GM19463 (cell line): ENCODE measurements around the gene FCMR.

Source experiments
- ATAC-seq: cut with Tn5 transposase; IDR thresholded peaks from one replicate; pipeline ENCODE4 v1.9.1; 2021; ENCODE audit warnings: mild to moderate bottlenecking, moderate library complexity; ENCODE audit not compliant: unreplicated experiment

Gene FCMR

GRCh38 chr1:206903687-206904086, 18.1 kb downstream of the FCMR start:
- ATAC-seq, result no peak

GRCh38 chr1:206902702-206903101, 19.0 kb downstream of the FCMR start:
- ATAC-seq, result no peak

- no peak for ATAC-seq
These were observed 19.8 kb downstream of the FCMR start for GRCh38 chr1:206901944-206902343.

- no peak for ATAC-seq
These were observed 21.6 kb downstream of the FCMR start for GRCh38 chr1:206900149-206900548.

- no peak for ATAC-seq
These were observed 22.0 kb downstream of the FCMR start for GRCh38 chr1:206899717-206900116.

- ATAC-seq, result no peak
These were observed 22.8 kb downstream of the FCMR start for GRCh38 chr1:206898915-206899431.

- ATAC-seq, result no peak
These were observed 23.4 kb downstream of the FCMR start for GRCh38 chr1:206898089-206898914.

GRCh38 chr1:206897175-206897574, 24.6 kb downstream of the FCMR start, which contains the start of gene IL24:
Gene IL24 (plus strand): TSS chr1:206897443. CDS start chr1:206897833, 390 bp downstream.
- ATAC-seq, result no peak

- no peak for ATAC-seq
These were observed 25.5 kb downstream of the FCMR start for GRCh38 chr1:206896261-206896660.

GRCh38 chr1:206895837-206896242, 25.9 kb downstream of the FCMR start:
- ATAC-seq, result no peak

- no peak for ATAC-seq
These were observed 26.4 kb downstream of the FCMR start for GRCh38 chr1:206895325-206895724.

- no peak for ATAC-seq
These were observed 28.4 kb downstream of the FCMR start for GRCh38 chr1:206893380-206893779.

GRCh38 chr1:206892351-206892984, 29.3 kb downstream of the FCMR start:
- ATAC-seq, result no peak

- ATAC-seq, result no peak
These were observed 30.3 kb downstream of the FCMR start for GRCh38 chr1:206891412-206891811.

GRCh38 chr1:206890125-206891060, 31.3 kb downstream of the FCMR start:
- ATAC-seq, result no peak

- no peak for ATAC-seq
These were observed 34.0 kb downstream of the FCMR start for GRCh38 chr1:206887701-206888100.

GRCh38 chr1:206886831-206887230, 34.9 kb downstream of the FCMR start:
- no peak for ATAC-seq

- no peak for ATAC-seq
These were observed 36.2 kb downstream of the FCMR start for GRCh38 chr1:206885341-206886060.

GRCh38 chr1:206883876-206884275, 37.9 kb downstream of the FCMR start:
- ATAC-seq, result no peak

GRCh38 chr1:206883160-206883559, 38.6 kb downstream of the FCMR start:
- ATAC-seq, result no peak
